NCI-H187 (cell line): ENCODE measurements around the gene PCMTD2.
A peak's percentile ranks its signal among the peaks of the same experiment; 100 is the strongest.
"Not testable (repeated sequence)": the region's sequence is repeated elsewhere in the genome, so short reads cannot be mapped to it uniquely, and the experiment has no call there.

Experiments
- DNase-seq, 2 experiments: peaks; one replicate each; lab custom pipeline; 2025; lab: John Stamatoyannopoulos, UW

PCMTD2 gene

GRCh38 chr20:64256282-64256935 lies 861 bp downstream of the PCMTD2 start:
- DNase-seq: no peak

- DNase-seq: no peak
Measured at GRCh38 chr20:64257107-64257757, 1.7 kb downstream of the PCMTD2 start.

DNA sequence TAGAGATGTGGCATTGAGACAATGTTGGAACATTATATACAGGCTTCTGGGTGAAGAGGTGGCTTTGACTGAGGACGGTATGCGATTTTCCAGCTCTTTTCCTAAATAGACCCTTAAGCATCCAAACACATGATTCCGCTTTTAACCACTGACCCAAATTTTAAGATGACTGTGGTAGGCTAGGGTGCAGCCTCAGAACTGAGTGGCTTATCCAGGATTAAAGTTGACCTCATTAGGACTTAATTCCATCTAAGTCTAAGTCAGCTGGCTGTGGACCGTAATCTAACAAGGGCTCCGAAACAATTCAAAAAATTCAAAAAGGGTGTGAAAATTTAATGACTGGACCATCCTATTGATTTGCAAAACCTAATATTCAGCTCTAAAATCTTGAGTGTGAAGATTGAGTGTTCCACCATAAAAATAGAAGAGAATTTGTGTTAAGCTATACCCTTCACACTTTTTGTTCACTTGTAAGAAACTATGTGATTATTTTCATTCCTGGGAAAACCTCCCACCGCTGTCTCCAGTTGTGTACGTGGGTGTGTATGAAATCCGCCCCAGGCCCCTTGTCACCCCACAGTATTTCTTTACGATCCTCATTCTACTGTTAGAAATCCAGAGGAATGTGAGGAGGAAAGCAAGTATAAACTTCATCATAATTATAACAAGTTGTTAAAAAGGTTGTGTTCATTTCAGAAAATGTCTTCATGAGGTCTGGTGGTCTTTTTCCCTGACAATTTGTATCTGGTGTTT lies 2.7 kb downstream of the PCMTD2 start:
- no peak for DNase-seq

GRCh38 chr20:64260239-64260638 lies 4.7 kb downstream of the PCMTD2 start:
- DNase-seq: no peak

DNA sequence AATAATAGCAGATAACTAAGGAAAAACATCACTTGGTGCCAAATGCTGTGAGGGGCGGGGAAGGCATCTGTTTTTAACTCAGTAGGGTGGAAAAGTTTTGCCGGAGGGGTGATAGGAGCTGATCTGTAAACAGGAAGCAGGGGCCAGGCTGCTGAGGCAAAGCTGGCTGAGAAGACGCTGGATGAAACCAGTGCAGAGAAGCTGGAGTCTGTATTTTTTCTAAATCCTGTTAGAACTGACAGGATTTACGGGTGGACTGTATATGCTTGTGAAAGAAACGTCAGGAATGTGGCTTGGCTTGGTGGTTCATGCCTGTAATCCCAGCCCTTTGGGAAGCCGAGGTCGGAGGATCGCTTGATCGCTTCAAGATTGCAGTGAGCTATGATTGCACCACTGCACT lies 5.6 kb downstream of the PCMTD2 start:
- no peak for DNase-seq

DNA sequence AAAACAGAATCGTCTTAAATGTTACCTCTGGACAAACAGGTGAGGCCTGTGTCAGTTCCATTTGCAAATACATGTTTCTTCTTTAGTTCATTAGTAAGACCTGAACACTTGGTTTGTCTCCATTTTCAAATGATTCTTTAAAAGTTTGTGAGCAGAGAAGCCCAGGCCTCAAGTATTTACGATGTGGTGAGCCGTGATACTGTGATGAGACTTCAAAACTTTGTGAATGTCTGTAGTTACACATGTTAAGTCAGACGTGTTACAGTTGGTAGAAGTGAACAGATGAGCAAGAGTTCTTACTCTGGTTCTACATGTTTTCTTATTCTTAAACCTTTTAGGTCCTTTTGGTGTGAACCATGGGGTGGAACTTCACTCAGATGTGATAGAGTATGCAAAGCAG lies 8.5 kb downstream of the PCMTD2 start:
- DNase-seq: no peak

- DNase-seq: no peak
Measured at GRCh38 chr20:64265201-64265600, 9.7 kb downstream of the PCMTD2 start.

DNA sequence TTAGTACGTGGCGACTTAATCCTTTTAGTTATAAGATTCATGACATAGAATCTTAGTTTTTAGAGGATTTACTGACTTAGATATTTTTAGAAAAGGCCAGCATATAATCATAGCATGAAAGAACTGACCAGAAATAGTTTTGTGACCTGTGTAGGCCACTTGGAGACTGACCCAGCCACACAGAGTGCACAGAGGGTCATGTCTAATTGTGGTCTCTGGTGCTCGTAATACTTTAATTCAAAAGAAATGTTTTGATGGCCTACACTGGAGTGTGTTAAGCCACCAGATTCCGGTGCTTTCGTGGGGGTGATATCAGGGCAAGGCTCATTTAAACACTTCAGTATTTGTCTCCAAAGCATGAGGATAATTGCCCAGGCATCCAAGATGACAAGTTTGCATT lies 11.4 kb downstream of the PCMTD2 start:
- no peak for DNase-seq

DNA sequence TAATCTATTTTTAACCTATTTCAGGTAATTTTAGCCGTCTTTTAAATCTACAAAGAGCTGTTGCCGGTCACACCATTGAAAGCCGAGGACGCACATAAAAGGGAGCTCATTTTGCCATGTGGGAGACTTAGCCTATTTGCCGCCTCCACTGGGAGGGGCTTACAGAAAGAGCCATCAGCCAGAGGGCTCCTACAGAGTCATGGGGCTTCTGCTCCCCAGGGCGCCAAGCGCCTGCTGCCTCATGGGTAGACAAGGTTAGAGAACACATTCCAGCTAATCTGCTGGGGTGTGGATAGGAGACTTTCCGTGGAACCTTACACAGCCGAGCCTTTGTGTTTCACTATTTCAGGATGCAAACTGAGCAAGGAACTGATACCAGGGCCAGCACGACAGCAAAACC lies 12.6 kb downstream of the PCMTD2 start:
- DNase-seq: no peak

DNA sequence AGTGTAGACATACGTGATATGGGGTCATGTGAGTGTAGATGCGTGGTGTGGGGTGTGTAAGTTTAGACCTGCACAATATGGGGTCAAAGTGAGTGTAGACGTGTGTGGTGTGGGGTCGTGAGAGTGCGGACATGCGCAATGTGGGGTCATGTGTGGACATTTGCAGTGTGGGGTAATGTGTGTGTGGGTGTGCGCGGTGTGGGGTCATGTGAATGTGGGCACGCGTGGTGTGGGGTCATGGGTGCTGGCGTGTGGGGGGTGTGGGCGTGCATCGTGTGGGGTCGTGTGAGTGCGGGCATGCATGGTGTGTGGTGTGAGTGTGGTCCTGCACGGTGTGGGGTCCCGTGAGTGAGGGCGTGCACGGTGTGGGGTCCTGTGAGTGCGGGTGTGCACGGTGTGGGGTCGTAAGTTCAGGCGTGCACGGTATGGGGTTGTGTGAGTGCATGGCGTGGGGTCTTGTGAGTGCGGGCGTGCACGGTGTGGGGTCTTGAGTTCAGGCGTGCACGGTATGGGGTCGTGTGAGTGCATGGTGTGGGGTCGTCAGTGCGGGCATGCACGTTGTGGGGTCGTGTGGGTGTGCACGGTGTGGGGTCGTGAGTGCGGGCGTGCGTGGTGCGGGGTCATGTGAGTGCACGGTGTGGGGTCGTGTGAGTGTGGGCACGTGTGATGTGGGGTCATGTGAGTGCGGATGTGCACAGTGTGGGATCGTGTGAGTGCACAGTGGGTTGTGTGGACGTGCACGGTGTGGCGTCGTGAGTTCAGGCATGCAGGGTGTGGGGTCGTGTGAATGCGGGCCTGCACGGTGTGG lies 14.3 kb downstream of the PCMTD2 start:
- DNase-seq: no peak

DNA sequence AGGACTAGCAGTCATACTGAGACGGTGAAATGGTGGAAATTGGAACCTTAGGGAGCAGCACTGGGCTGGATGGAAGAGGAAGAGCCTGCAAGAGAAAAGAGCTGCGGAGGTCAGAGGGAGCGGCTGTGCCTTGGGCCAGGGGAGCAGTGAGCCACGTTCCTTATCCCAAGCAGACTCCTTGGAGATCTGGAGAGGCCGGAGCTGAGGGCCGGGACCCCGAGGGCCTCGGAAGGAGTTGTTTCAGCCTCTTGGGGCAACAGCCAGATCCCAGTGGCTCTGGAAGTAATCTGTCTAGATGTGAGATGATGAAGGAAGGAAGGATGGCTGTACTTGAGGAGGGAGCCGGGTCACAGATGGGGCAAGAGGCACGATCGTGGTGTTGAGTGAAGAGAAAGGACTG lies 16.1 kb downstream of the PCMTD2 start:
- DNase-seq: peak in 1 of 2 experiments; percentile 21

DNA sequence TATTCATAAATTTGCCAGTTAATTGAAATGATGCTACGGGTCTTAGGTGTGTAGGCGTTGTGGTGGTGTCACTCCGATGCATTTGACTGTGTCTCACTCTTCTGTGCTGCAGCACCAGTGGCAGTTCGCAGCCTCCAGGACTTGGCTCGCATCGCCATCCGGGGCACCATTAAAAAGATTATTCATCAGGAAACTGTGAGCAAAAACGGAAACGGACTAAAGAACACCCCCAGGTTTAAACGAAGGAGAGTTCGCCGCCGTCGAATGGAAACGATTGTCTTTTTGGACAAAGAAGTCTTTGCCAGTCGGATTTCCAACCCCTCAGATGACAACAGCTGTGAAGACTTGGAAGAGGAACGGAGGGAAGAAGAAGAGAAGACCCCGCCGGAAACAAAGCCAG lies 17.6 kb downstream of the PCMTD2 start:
- DNase-seq: no peak

- no peak for DNase-seq
Measured at GRCh38 chr20:64276817-64277216, 21.3 kb downstream of the PCMTD2 start.

DNA sequence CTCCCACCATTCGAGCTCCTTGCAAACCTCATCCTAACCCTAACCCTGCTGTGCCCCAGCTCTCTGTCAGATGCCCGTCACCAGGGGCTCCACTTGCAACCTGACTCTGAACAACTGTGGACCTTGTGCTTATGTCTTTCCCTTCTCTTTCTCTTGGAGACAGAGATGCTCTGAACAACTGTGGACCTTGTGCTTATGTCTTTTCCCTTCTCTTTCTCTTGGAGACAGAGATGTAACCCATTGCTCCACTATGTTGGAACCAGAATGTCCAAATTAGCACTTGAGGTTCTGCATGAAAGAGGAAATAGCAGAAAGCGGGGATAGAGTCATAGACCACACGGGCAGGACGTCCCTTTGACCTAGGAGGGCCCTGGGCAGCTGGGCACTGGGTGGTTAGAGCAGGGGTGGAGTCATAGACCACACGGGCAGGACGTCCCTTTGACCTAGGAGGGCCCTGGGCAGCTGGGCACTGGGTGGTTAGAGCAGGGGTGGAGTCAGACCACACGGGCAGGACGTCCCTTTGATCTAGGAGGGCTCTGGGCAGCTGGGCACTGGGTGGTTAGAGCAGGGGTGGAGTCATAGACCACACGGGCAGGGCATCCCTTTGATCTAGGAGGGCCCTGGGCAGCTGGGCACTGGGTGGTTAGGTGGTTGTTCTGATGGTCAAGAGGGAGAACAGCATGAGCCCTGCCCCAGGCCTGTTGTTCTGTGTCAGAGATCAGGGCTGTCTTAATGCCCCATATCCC lies 22.2 kb downstream of the PCMTD2 start:
- no peak for DNase-seq

- DNase-seq: no peak
Measured at GRCh38 chr20:64278317-64278681, 22.8 kb downstream of the PCMTD2 start.

DNA sequence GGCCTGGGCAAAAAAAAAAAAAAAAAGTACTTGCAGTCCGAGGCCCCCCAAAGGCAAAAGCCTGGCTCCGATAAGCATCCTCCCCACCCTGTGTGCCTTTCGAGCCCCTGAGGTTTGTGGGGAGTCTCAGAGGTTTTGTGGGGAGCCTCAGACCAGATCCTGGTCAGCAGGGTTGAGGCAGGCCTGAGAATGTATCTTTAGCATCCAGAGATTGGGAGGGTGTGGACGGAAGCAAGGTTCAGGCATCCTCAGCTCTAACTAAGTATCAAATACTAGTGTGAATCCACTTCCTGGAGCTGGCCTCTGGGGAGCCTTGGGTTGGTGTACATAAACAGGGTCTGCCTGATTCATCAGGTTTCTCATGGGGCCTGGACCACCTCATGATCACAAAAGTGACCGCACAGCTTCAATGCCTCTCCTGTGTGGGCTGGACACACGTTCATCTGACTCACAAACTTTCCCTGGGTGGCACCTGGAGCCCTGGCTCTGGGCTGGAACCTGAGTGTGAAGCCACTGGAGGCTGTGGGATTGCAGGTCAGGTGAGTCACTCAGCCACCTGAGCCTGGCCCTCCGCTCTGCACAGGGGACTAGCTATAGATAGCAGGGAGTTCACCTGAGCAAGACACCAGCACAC lies 24.4 kb downstream of the PCMTD2 start:
- DNase-seq: no peak

GRCh38 chr20:64280460-64280843 lies 24.9 kb downstream of the PCMTD2 start:
- no peak for DNase-seq

DNA sequence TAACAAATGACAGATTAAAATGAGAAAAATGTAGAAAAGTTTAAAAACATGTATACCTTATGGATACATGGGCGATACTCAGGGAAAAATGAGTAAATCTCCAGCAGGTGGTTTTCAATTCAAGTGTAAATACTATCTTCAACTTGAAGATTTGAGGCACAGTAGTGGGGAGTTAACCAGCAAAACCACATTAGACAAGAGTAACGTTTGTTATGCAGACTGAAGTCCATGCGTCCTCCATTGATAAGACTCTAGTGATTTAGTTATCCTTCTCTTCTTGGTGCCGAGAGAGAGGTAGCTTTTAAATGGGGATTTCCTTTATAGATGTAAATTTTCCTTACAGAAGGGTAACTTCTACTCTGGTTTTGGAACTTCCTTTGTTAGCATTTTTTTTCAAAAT lies 28.1 kb downstream of the PCMTD2 start:
- DNase-seq: no peak

DNA sequence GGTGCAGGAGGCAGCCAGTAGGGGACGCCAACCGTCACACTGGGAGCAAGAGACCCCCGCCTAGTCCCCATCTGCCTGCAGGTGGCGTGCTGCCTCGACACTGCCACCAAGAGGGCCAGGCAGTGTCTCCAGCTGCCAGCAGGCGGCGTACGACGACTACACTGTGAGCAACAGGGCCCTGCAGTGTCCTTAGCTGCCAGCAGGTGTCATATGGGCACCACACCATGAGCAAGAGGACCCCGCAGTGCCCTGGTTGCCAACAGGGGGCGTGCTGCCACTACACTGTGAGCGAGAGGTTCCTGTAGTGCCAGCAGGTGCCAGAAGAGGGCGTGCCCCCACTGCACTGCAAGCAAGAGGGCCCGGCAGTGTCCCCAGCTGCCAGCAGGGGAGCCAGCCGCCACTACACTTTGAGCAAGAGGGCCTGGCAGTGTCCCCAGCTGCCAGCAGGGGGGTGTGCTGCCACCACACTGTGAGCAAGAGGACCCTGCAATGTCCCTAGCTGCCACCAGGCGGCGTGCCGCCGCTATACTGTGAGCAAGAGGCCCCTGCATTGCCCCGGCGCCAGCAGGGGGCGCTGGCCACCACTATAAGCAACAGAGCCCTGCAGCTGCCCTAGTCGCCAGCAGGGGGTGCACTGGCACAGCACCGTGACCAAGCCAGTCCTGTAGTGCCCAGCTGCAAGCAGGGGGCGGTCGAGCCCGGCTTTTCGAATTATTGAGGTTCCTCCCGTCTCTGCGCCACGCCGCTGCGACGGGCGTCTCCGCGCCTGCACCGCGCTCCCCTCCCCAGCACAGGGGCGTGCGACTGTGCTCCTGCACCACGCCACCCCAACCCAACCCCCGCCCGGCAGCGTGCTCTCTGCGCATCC lies 30.3 kb downstream of the PCMTD2 start:
- DNase-seq: not testable (repeated sequence)
